MM.1S (cell line): ENCODE results near the gene SPAG17.

ENCODE experiments used
- DNase-seq: peaks from one replicate; pipeline ENCODE4 v3.0.0-alpha.2; 2015
- H2AFZ ChIP-seq: fragments of 300-600 bp; sonication (generic); 2 replicates; pipeline ENCODE4 v1.6.0; 2016; ENCODE audit warnings: antibody characterized with exemption, low read length
- H3F3A ChIP-seq: fragments of 300-600 bp; sonication (generic); 2 replicates; pipeline ENCODE4 v1.6.1; 2016; ENCODE audit warnings: mild to moderate bottlenecking, antibody characterized with exemption, low read length, moderate library complexity, mixed read lengths; ENCODE audit not compliant: insufficient read depth
- H3K27ac ChIP-seq: fragments of 300-600 bp; sonication (generic); 2 replicates; pipeline ENCODE4 v1.5.1; 2016; ENCODE audit warnings: mild to moderate bottlenecking, low read length
- H3K27me3 ChIP-seq: fragments of 300-600 bp; sonication (generic); replicated peaks from 2 replicates; pipeline ENCODE4 v1.6.0; 2016; ENCODE audit warnings: low read length; ENCODE audit not compliant: insufficient read depth
- H3K36me3 ChIP-seq: fragments of 300-600 bp; sonication (generic); replicated peaks from 2 replicates; pipeline ENCODE4 v1.6.1; 2016; ENCODE audit warnings: mild to moderate bottlenecking, low read length, mixed read lengths; ENCODE audit not compliant: insufficient read depth
- H3K4me1 ChIP-seq: fragments of 300-600 bp; sonication (generic); 2 replicates; pipeline ENCODE4 v1.6.1; 2016; ENCODE audit warnings: low read length, mixed read lengths
- H3K4me2 ChIP-seq: fragments of 300-600 bp; sonication (generic); 2 replicates; pipeline ENCODE4 v1.6.0; 2016; ENCODE audit warnings: low read depth, low read length
- H3K4me3 ChIP-seq: fragments of 300-600 bp; sonication (generic); 2 replicates; pipeline ENCODE4 v1.5.1; 2016; ENCODE audit warnings: low read length, mixed read lengths
- H3K79me2 ChIP-seq: fragments of 300-600 bp; sonication (generic); 2 replicates; pipeline ENCODE4 v1.6.1; 2016; ENCODE audit warnings: mixed run types, low read length, mixed read lengths
- H3K9ac ChIP-seq: fragments of 300-600 bp; sonication (generic); 2 replicates; pipeline ENCODE4 v1.6.1; 2016; ENCODE audit warnings: low read length, mixed read lengths
- H3K9me2 ChIP-seq: fragments of 300-600 bp; sonication (generic); replicated peaks from 2 replicates; pipeline ENCODE4 v1.6.1; 2016; ENCODE audit warnings: mild to moderate bottlenecking, low read length, mixed read lengths; ENCODE audit not compliant: insufficient read depth
- H3K9me3 ChIP-seq: fragments of 300-600 bp; sonication (generic); replicated peaks from 2 replicates; pipeline ENCODE4 v1.6.1; 2016; ENCODE audit warnings: mild to moderate bottlenecking, low read length, mixed read lengths; ENCODE audit not compliant: insufficient read depth
- H4K20me1 ChIP-seq: fragments of 300-600 bp; sonication (generic); 2 replicates; pipeline ENCODE4 v1.6.1; 2016; ENCODE audit warnings: mild to moderate bottlenecking, low read length, moderate library complexity, mixed read lengths; ENCODE audit not compliant: insufficient read depth
- CTCF ChIP-seq: fragments of 300-600 bp; sonication (generic); IDR thresholded peaks from 2 replicates; pipeline ENCODE4 v1.5.1; 2016; ENCODE audit warnings: antibody characterized with exemption, low read length, mixed read lengths
- EZH2 ChIP-seq: fragments of 300-600 bp; sonication (generic); optimal IDR thresholded peaks from 2 replicates; pipeline ENCODE3; 2017; ENCODE audit warnings: low read depth, mild to moderate bottlenecking, antibody characterized with exemption, low read length, mixed read lengths
- EZH2phosphoT487 ChIP-seq: fragments of 300-600 bp; sonication (generic); IDR thresholded peaks from 2 replicates; pipeline ENCODE4 v1.6.1; 2018; ENCODE audit warnings: antibody characterized with exemption, low read length

The SPAG17 gene

GRCh38 chr1:118099686-118100085 is 85.3 kb downstream of the SPAG17 start:
- Histone ChIP-seq H3K9ac (no peak overlapping the region), H3K27me3 (no peaks in the 10 kb centered on the region), H4K20me1 (no peaks in the 10 kb centered on the region), H3K4me3 (no peak overlapping the region), H3K4me1 (no peaks in the 10 kb centered on the region), H3F3A (no peaks in the 10 kb centered on the region), H3K4me2 (no peak overlapping the region), H3K79me2 (no peaks in the 10 kb centered on the region), H3K27ac (no peak overlapping the region), H3K9me3 (no peaks in the 10 kb centered on the region), H3K36me3 (no peaks in the 10 kb centered on the region), H2AFZ (no peak overlapping the region), H3K9me2 (no peaks in the 10 kb centered on the region)
- DNase-seq, result no peak
- TF ChIP-seq EZH2phosphoT487 (no peak), EZH2 (no peak), CTCF (no peak)

- no peak for DNase-seq
- no peak overlapping the region for H3K9ac ChIP-seq
- H3K79me2 ChIP-seq, result no peaks in the 10 kb centered on the region
- no peaks in the 10 kb centered on the region for H3F3A ChIP-seq
- no peaks in the 10 kb centered on the region for H3K4me1 ChIP-seq
- no peak overlapping the region for H2AFZ ChIP-seq
- H4K20me1 ChIP-seq, result no peaks in the 10 kb centered on the region
- TF ChIP-seq CTCF (no peak), EZH2 (no peak), EZH2phosphoT487 (no peak)
- H3K9me3 ChIP-seq, result no peaks in the 10 kb centered on the region
- H3K4me3 ChIP-seq, result no peak overlapping the region
- no peaks in the 10 kb centered on the region for H3K27me3 ChIP-seq
- H3K36me3 ChIP-seq, result no peaks in the 10 kb centered on the region
- H3K27ac ChIP-seq, result no peak overlapping the region
- no peaks in the 10 kb centered on the region for H3K9me2 ChIP-seq
- H3K4me2 ChIP-seq, result no peak overlapping the region
Observed at GRCh38 chr1:118097622-118098348, 87.2 kb downstream of the SPAG17 start.

- H3K27me3 ChIP-seq, result no peaks in the 10 kb centered on the region
- no peaks in the 10 kb centered on the region for H3K4me1 ChIP-seq
- H3K9ac ChIP-seq, result no peak overlapping the region
- TF ChIP-seq CTCF (no peak), EZH2phosphoT487 (no peak), EZH2 (no peak)
- H3K9me3 ChIP-seq, result no peaks in the 10 kb centered on the region
- H3K9me2 ChIP-seq, result no peaks in the 10 kb centered on the region
- no peak for DNase-seq
- H2AFZ ChIP-seq, result no peak overlapping the region
- no peak overlapping the region for H3K4me2 ChIP-seq
- H3K36me3 ChIP-seq, result no peaks in the 10 kb centered on the region
- no peaks in the 10 kb centered on the region for H3K79me2 ChIP-seq
- no peaks in the 10 kb centered on the region for H3F3A ChIP-seq
- no peak overlapping the region for H3K4me3 ChIP-seq
- H3K27ac ChIP-seq, result no peak overlapping the region
- H4K20me1 ChIP-seq, result no peaks in the 10 kb centered on the region
Observed at GRCh38 chr1:118093017-118093416, 92.0 kb downstream of the SPAG17 start.
